Measurements from ENCODE around the gene FBXO41. TPM values are rescaled to one million over a fixed set of nuclear protein-coding genes. Genes with fewer than 3 reads are reported as not detected.

Gene FBXO41
- total and polyA plus RNA-seq, 9 of the 15 experiments (the other 6 are each of a cell fraction or from before 2014, with no cell fraction given) = 0.21 to 8.2 (median 3.5) TPM

DNA sequence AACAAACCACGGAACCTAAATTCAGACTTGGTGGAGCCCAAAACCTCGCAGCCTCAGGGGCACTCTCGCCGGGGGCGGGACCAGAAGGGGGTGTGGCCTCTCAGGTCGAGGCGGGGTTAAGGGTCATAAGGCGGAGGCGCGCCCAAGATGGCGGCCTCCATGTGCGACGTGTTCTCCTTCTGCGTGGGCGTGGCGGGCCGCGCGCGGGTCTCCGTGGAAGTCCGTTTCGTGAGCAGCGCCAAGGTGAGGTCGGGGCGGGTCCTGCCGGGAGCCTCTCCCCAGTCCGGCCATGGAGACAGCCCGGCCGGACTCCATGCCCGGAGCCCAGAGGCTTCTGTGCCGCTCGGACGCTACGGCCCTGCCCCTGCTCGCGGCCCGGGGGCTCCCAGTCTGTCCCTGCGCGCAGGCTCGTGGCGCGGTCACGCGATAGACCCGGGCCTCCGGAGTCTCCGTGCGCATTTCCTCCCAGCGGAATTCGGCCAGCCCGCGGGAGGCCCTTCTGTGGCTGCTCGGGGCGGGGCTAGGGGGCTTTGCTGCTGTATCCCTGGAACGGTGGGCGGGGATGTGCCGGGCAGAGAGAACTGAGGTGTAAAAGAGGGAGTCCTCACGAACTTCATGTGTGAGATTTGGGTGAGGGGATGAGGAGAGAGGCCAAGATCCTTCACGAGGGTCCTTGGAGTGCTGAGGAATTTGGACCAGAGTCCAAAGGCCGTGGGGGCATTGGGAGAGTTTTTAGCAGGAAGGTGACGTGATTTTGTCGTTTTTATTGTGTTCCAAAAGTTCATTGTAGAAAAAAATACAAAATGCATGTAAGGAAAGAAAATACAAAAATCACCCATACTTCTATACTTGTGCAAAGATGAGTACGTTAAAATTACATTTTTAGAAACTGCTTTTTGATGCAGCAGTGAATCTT lies 69.9 kb downstream of the FBXO41 start, which contains the start of gene SMYD5 (continued):
- no peak for TF ChIP-seq ZNF253 (CRISPR knock-in tag; conservative IDR thresholded peaks at IDR 0.05)
- TF ChIP-seq RBBP5 (IDR thresholded peaks at IDR 0.05; ENCODE audit: borderline replicate concordance, insufficient read depth, low read length, poor library complexity, severe bottlenecking) = peak; percentile 97
- TF ChIP-seq SIN3A (IDR thresholded peaks at IDR 0.05; ENCODE audit: borderline replicate concordance in 2 of 2, control insufficient read depth in 1 of 2, low read depth in 2 of 2, low read length in 2 of 2) = peak; percentile 98 to 99
- no peak; the same call in 1 of the 2 replicates for TF ChIP-seq NFIC (IDR thresholded peaks at IDR 0.05)
- TF ChIP-seq ZNF639 (CRISPR knock-in tag; conservative IDR thresholded peaks at IDR 0.05 in 1 of 2, IDR thresholded peaks at IDR 0.05 in 1 of 2) = peak in 1 of 2 experiments; percentile 39; a peak in 1 of 4 replicates
- TF ChIP-seq ZNF324 (CRISPR knock-in tag; IDR thresholded peaks at IDR 0.05) = no peak
- no peak for TF ChIP-seq CBX8 (IDR thresholded peaks at IDR 0.05; ENCODE audit: borderline replicate concordance, extremely low read depth, low read depth, low read length, poor library complexity, severe bottlenecking)
- TF ChIP-seq ZNF311 (CRISPR knock-in tag; IDR thresholded peaks at IDR 0.05) = no peak
- no peak for TF ChIP-seq HOXB6 (CRISPR knock-in tag; IDR thresholded peaks at IDR 0.05; ENCODE audit: borderline replicate concordance)
- no peak for TF ChIP-seq DNMT1 (IDR thresholded peaks at IDR 0.05)
- TF ChIP-seq ZBTB8A (IDR thresholded peaks at IDR 0.05; ENCODE audit: partially characterized antibody) = no peak
- TF ChIP-seq NONO (IDR thresholded peaks at IDR 0.05; ENCODE audit: low read depth in 2 of 2, low read length in 1 of 2) = peak in 1 of 2 experiments; percentile 48; a peak in 1 of 4 replicates
- TF ChIP-seq KLF1 (tag; IDR thresholded peaks at IDR 0.05) = peak; percentile 79; the same call in 1 of the 2 replicates
- TF ChIP-seq NCOR1 (IDR thresholded peaks at IDR 0.05) = no peak
- peak; percentile 61 for TF ChIP-seq GABPB1 (CRISPR knock-in tag; IDR thresholded peaks at IDR 0.05)
- TF ChIP-seq, protein P1, sequence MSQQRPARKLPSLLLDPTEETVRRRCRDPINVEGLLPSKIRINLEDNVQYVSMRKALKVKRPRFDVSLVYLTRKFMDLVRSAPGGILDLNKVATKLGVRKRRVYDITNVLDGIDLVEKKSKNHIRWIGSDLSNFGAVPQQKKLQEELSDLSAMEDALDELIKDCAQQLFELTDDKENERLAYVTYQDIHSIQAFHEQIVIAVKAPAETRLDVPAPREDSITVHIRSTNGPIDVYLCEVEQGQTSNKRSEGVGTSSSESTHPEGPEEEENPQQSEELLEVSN (IDR thresholded peaks at IDR 0.05; ENCODE audit: borderline replicate concordance in 1 of 2, extremely low read depth in 1 of 2, insufficient read depth in 1 of 2, insufficient read length in 1 of 2, low read depth in 1 of 2, low read length in 1 of 2, poor library complexity in 1 of 2, severe bottlenecking in 1 of 2) = no peak
- TF ChIP-seq ZNF146 (CRISPR knock-in tag; IDR thresholded peaks at IDR 0.05; ENCODE audit: unreplicated experiment) = no peak
- no peak for TF ChIP-seq ATF1 (CRISPR knock-in tag; IDR thresholded peaks at IDR 0.05)
- peak; percentile 78 for TF ChIP-seq ATF1 (tag; IDR thresholded peaks at IDR 0.05)
- TF ChIP-seq ARID2 (IDR thresholded peaks at IDR 0.05) = no peak
- no peak for TF ChIP-seq JUND (IDR thresholded peaks at IDR 0.05; ENCODE audit: borderline replicate concordance, low read depth, low read length)
- no peak for TF ChIP-seq JUND (tag; IDR thresholded peaks at IDR 0.05; ENCODE audit: borderline replicate concordance, low read depth, low read length)
